Thyroid gland (tissue), 4 donors: Measurements from ENCODE around the gene HCN1. TPM values are rescaled to one million over a fixed set of nuclear protein-coding genes. Genes with fewer than 3 reads are reported as not detected.

Experiments used
- DNase-seq, 2 donors: peaks; one replicate each; pipeline ENCODE4 v3.0.0-alpha.2; 2019
- H3K27ac ChIP-seq, 3 donors: fragments of 200-600 bp; sonication (generic); 1 replicate in 2 of 3; 2 replicates in 1 of 3; pipeline ENCODE4 v1.5.1; 2016 to 2019; ENCODE audit warnings: mild to moderate bottlenecking in 1 of 3, moderate library complexity in 1 of 3
- H3K27me3 ChIP-seq: fragments of 200-600 bp; sonication (generic); one replicate; pipeline ENCODE4 v1.5.1; 2019
- H3K36me3 ChIP-seq, 2 donors: fragments of 200-600 bp; sonication (generic); one replicate each; pipeline ENCODE4 v1.5.1; 2016 to 2019
- H3K4me1 ChIP-seq, 2 donors: fragments of 200-600 bp; sonication (generic); one replicate each; pipeline ENCODE4 v1.5.1; 2017 to 2019
- H3K4me3 ChIP-seq, 3 donors: fragments of 200-600 bp; sonication (generic); replicated peaks in 1 of 3; 1 replicate in 2 of 3; 2 replicates in 1 of 3; pipeline ENCODE4 v1.5.1; 2016; ENCODE audit warnings: mild to moderate bottlenecking in 1 of 3
- H3K9me3 ChIP-seq: fragments of 200-600 bp; sonication (generic); one replicate; pipeline ENCODE4 v1.5.1; 2017
- POLR2A ChIP-seq, 2 donors: fragments of 450-650 bp; IDR thresholded peaks; one replicate each; pipeline ENCODE4 v1.6.1; 2017; ENCODE audit warnings: antibody characterized with exemption in 2 of 2, mild to moderate bottlenecking in 2 of 2, moderate library complexity in 1 of 2
- WGBS, 2 donors: methylation state at CpG; one replicate each; pipeline ENCODE4 v1.1.5; 2017; 5-methylcytosine and 5-hydroxymethylcytosine counted together
- intact Hi-C: fragments of 100-400 bp; cut with DNase I; formaldehyde crosslinking; loops from one replicate; pipeline ENCODE4 v1.15.1; 2023
- total RNA-seq, 4 donors: library from RNA; depleted of rRNA; stranded (reverse); fragments of >200 nt; gene quantifications; one replicate each; pipeline ENCODE4 v1.2.3, GENCODE V29; 2016
- TF ChIP-seq, protein P1 (sequence below), 6 experiments: fragments of 200-600 bp in 3 of 6; fragments of 450-650 bp in 3 of 6; sonication (generic) in 3 of 6; IDR thresholded peaks; one replicate each; pipeline ENCODE4 v1.5.1; 2016 to 2019; ENCODE audit warnings: antibody characterized with exemption in 6 of 6, mild to moderate bottlenecking in 2 of 6, inconsistent platforms in 1 of 6, moderate library complexity in 1 of 6

The HCN1 gene
- total RNA-seq, 4 donors from 2014 or later = 0.17 to 0.40 (median 0.26) TPM

DNA sequence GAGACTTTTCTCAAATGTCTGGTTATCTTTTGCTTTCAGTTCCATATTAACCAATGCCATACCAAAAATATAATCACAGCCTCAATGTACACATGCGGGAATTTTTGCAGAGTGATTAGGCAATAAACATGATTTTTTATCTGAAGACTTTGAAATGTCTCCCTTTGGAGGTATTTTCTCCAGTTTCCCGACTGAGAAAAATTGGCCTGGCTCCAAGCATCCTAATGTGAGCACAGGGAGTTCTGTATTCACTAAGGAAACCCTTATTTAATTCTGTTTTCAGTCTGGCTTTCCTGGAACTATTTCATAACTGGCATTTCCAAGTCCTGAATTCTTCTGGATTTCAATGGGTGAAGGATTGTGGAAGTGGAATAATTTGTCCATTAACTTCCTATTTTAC is 8.5 kb downstream of the HCN1 start:
- 53 to 55% methylated on average over 2 of the region's 2 CpGs for WGBS, 2 donors
- Histone ChIP-seq H3K9me3 (no peaks in the 10 kb centered on the region), H3K4me1 (no peaks in the 10 kb centered on the region), H3K4me3 (no peak overlapping the region), H3K27me3 (no peaks in the 10 kb centered on the region), H3K36me3 (no peaks in the 10 kb centered on the region), H3K27ac (no peak overlapping the region)
- TF ChIP-seq, protein P1, sequence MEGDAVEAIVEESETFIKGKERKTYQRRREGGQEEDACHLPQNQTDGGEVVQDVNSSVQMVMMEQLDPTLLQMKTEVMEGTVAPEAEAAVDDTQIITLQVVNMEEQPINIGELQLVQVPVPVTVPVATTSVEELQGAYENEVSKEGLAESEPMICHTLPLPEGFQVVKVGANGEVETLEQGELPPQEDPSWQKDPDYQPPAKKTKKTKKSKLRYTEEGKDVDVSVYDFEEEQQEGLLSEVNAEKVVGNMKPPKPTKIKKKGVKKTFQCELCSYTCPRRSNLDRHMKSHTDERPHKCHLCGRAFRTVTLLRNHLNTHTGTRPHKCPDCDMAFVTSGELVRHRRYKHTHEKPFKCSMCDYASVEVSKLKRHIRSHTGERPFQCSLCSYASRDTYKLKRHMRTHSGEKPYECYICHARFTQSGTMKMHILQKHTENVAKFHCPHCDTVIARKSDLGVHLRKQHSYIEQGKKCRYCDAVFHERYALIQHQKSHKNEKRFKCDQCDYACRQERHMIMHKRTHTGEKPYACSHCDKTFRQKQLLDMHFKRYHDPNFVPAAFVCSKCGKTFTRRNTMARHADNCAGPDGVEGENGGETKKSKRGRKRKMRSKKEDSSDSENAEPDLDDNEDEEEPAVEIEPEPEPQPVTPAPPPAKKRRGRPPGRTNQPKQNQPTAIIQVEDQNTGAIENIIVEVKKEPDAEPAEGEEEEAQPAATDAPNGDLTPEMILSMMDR (IDR thresholded peaks at IDR 0.05) = no peak
- no peak for TF ChIP-seq POLR2A (IDR thresholded peaks at IDR 0.05)
- intact Hi-C loops = no loop called here
- no peak for DNase-seq

DNA sequence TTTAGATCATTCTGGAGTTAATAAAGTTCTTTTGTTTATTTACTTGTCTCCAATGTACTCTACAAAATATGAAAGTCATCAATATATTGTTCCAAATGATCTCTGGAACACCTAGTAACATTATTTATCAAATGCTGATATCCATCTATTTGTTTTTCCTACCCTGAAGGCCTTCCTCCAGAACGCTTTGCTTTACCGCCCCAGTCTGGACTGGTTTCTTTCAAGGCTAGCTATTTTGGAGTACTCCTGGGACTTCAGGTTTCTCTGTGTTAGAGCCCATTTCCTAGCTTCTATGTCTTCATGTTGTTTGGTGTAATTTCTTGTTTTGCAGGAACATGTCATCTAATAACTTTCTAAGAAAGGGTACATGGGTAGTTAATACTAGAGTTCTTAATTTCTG is 9.6 kb downstream of the HCN1 start:
- Histone ChIP-seq H3K9me3 (no peaks in the 10 kb centered on the region), H3K27me3 (no peaks in the 10 kb centered on the region), H3K4me1 (no peaks in the 10 kb centered on the region), H3K27ac (no peak overlapping the region), H3K36me3 (no peaks in the 10 kb centered on the region), H3K4me3 (no peak overlapping the region)
- WGBS, 2 donors = 79 to 80% methylated on average over 2 of the region's 2 CpGs
- intact Hi-C loops = no loop called here
- DNase-seq = no peak
- TF ChIP-seq POLR2A (IDR thresholded peaks at IDR 0.05) = no peak
- TF ChIP-seq, protein P1 (IDR thresholded peaks at IDR 0.05) = no peak

DNA sequence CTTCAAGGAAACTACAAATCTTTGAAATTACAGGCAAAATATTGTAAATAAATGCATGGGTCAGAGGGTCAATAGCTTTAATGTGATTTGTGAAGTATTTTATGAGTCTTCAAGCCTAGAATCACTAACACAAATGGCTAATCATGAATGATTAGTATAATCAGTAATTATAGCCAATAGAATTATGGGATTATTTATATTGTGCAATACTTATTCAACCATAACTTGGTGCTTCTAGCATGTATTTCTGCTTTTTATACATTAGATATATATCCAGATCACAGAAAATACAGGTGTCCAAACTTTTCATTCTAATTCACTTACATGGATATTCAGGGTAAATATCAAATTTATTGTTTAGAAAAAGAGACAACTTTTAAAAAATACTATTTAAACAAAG is 12.1 kb downstream of the HCN1 start:
- Histone ChIP-seq H3K9me3 (no peaks in the 10 kb centered on the region), H3K36me3 (no peaks in the 10 kb centered on the region), H3K4me3 (no peak overlapping the region), H3K27ac (no peak overlapping the region), H3K4me1 (no peaks in the 10 kb centered on the region), H3K27me3 (no peaks in the 10 kb centered on the region)
- no peak for TF ChIP-seq POLR2A (IDR thresholded peaks at IDR 0.05)
- TF ChIP-seq, protein P1 (IDR thresholded peaks at IDR 0.05) = no peak
- no peak for DNase-seq
- intact Hi-C loops = no loop called here

DNA sequence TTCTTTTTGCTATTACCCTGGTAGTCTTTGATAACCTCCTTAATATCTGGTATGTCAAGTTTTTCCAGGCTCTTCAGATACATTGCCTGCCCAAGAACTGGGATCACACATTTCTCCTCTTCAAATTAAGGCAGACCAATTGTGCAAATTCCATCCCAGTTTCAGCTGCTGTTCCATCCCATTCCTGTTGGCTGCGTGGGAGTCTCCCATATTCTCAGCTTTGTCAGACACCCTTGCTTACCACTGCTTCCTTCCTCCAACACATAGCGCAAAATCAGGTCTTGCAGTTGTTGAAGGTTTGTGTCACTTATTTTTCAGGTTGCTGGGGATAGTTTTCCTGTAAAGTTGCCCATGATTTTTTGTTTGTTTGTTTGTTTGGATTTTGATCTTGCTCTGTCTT is 15.2 kb downstream of the HCN1 start:
- DNase-seq = no peak
- TF ChIP-seq, protein P1 (IDR thresholded peaks at IDR 0.05) = no peak
- TF ChIP-seq POLR2A (IDR thresholded peaks at IDR 0.05) = no peak
- Histone ChIP-seq H3K27ac (no peak overlapping the region), H3K4me1 (no peaks in the 10 kb centered on the region), H3K27me3 (no peaks in the 10 kb centered on the region), H3K4me3 (no peak overlapping the region), H3K36me3 (no peaks in the 10 kb centered on the region), H3K9me3 (no peaks in the 10 kb centered on the region)
- intact Hi-C loops = no loop called here
- 81 to 83% methylated on average over 2 of the region's 2 CpGs for WGBS, 2 donors

GRCh38 chr5:45677524-45677923 is 18.7 kb downstream of the HCN1 start:
- Histone ChIP-seq H3K27ac (no peak overlapping the region), H3K27me3 (no peaks in the 10 kb centered on the region), H3K4me3 (no peak overlapping the region), H3K9me3 (no peaks in the 10 kb centered on the region), H3K36me3 (no peaks in the 10 kb centered on the region), H3K4me1 (no peaks in the 10 kb centered on the region)
- DNase-seq = no peak
- intact Hi-C loops = no loop called here
- no peak for TF ChIP-seq POLR2A (IDR thresholded peaks at IDR 0.05)
- TF ChIP-seq, protein P1 (IDR thresholded peaks at IDR 0.05) = no peak
- whole genome bisulfite sequencing, 2 donors = 34 to 36% methylated on average over 2 of the region's 2 CpGs
